Keratinocyte (primary cell): ENCODE data around the gene GALNT14. TPM values are rescaled to one million over a fixed set of nuclear protein-coding genes. Genes with fewer than 3 reads are reported as not detected.

Experiments used
- DNase-seq: peaks from one replicate; pipeline ENCODE4 v3.0.0-alpha.2; 2011; ENCODE audit warnings: low read depth, missing footprints, low spot score
- FAIRE-seq: peaks from 2 replicates; lab custom pipeline; 2011; peaks lifted over from hg19 to GRCh38; lab: Jason Lieb, UNC
- H2AFZ ChIP-seq: 2 replicates; pipeline ENCODE4 v1.6.0; 2012; ENCODE audit warnings: low read length, control low read depth, inconsistent platforms; ENCODE audit not compliant: control insufficient read depth
- H3K27ac ChIP-seq: 2 replicates; pipeline ENCODE4 v1.5.1; 2011; ENCODE audit warnings: low read length; ENCODE audit not compliant: control insufficient read depth, insufficient read depth
- H3K27me3 ChIP-seq: 3 replicates; pipeline ENCODE4 v1.6.0; 2011; ENCODE audit warnings: low read length; ENCODE audit not compliant: control insufficient read depth, insufficient read depth; ENCODE audit errors: extremely low read depth
- H3K36me3 ChIP-seq, 2 experiments: 2 replicates in 1 of 2; 3 replicates in 1 of 2; pipeline ENCODE4 v1.5.1; 2011; ENCODE audit warnings: low read length in 2 of 2, mild to moderate bottlenecking in 1 of 2; ENCODE audit not compliant: control insufficient read depth in 2 of 2, insufficient read depth in 2 of 2; ENCODE audit errors: extremely low read depth in 1 of 2
- H3K4me1 ChIP-seq: 3 replicates; pipeline ENCODE4 v1.5.1; 2011; ENCODE audit warnings: low read length; ENCODE audit not compliant: control insufficient read depth, insufficient read depth; ENCODE audit errors: extremely low read depth
- H3K4me2 ChIP-seq: 3 replicates; pipeline ENCODE4 v1.6.0; 2011; ENCODE audit warnings: low read depth, low read length; ENCODE audit not compliant: control insufficient read depth, insufficient read depth; ENCODE audit errors: extremely low read depth
- H3K4me3 ChIP-seq, 3 experiments: fragments of 200-600 bp in 1 of 3; sonication (generic) in 1 of 3; 2 replicates in 2 of 3; 3 replicates in 1 of 3; pipeline ENCODE4 v1.5.1; 2011 to 2016; ENCODE audit warnings: low read length in 3 of 3, mild to moderate bottlenecking in 3 of 3, control low read depth in 2 of 3, inconsistent platforms in 1 of 3, low read depth in 1 of 3, mixed read lengths in 1 of 3, mixed run types in 1 of 3, moderate library complexity in 1 of 3; ENCODE audit not compliant: control insufficient read depth in 2 of 3, insufficient read depth in 2 of 3; ENCODE audit errors: extremely low read depth in 1 of 3
- H3K79me2 ChIP-seq: 2 replicates; pipeline ENCODE4 v1.6.0; 2012; ENCODE audit warnings: low read length; ENCODE audit not compliant: control insufficient read depth, insufficient read depth
- H3K9ac ChIP-seq: 3 replicates; pipeline ENCODE4 v1.6.0; 2011; ENCODE audit warnings: low read length; ENCODE audit not compliant: control insufficient read depth, insufficient read depth; ENCODE audit errors: extremely low read depth
- H3K9me1 ChIP-seq: 3 replicates; pipeline ENCODE4 v1.6.0; 2011; ENCODE audit warnings: low read length; ENCODE audit not compliant: control insufficient read depth, insufficient read depth; ENCODE audit errors: extremely low read depth
- H3K9me3 ChIP-seq: 2 replicates; pipeline ENCODE4 v1.5.1; 2012; ENCODE audit warnings: low read depth, low read length; ENCODE audit not compliant: control insufficient read depth
- H4K20me1 ChIP-seq: 3 replicates; pipeline ENCODE4 v1.6.0; 2011; ENCODE audit warnings: low read length; ENCODE audit not compliant: control insufficient read depth, insufficient read depth; ENCODE audit errors: extremely low read depth
- EZH2 ChIP-seq: IDR thresholded peaks from one replicate; pipeline ENCODE4 v1.6.1; 2012; ENCODE audit warnings: inconsistent platforms, mild to moderate bottlenecking, low read length, moderate library complexity
- dilution Hi-C: fragments of 300-500 bp; cut with MboI; formaldehyde crosslinking; loops from one replicate; pipeline ENCODE4 v1.7.0; 2020; ENCODE audit warnings: low sequenced_read_pairs; ENCODE audit not compliant: extremely low pct_ligation_motif_present
- polyA plus RNA-seq, 5 experiments: library from polyadenylated mRNA; depleted of rRNA in 3 of 5; stranded (reverse) in 3 of 5; stranded (forward) in 1 of 5; unstranded in 1 of 5; fragments of >200 nt; gene quantifications; 1 replicate in 1 of 5; 2 replicates in 3 of 5; 3 replicates in 1 of 5; pipeline versions ENCODE4 v1.2.1 to v1.2.3, GENCODE V29; 2011 to 2012; ENCODE audit warnings: missing spikeins in 2 of 5, low read depth in 1 of 5, low replicate concordance in 1 of 5
- TF ChIP-seq, protein P1 (sequence below), 3 experiments: IDR thresholded peaks in 1 of 3; conservative IDR thresholded peaks in 1 of 3; optimal IDR thresholded peaks in 1 of 3; 2 replicates in 2 of 3; 3 replicates in 1 of 3; pipeline versions ENCODE3 to v1.5.1; 2011; ENCODE audit warnings: low read length in 3 of 3, mild to moderate bottlenecking in 3 of 3, moderate library complexity in 2 of 3, control low read depth in 1 of 3, inconsistent platforms in 1 of 3; ENCODE audit not compliant: insufficient read depth in 2 of 3; ENCODE audit errors: extremely low read depth in 1 of 3

Gene GALNT14
- polyA plus RNA-seq, 1 donor (not counting 4 experiments of a cell fraction or from before 2014, with no cell fraction given) = 27.4 TPM

DNA sequence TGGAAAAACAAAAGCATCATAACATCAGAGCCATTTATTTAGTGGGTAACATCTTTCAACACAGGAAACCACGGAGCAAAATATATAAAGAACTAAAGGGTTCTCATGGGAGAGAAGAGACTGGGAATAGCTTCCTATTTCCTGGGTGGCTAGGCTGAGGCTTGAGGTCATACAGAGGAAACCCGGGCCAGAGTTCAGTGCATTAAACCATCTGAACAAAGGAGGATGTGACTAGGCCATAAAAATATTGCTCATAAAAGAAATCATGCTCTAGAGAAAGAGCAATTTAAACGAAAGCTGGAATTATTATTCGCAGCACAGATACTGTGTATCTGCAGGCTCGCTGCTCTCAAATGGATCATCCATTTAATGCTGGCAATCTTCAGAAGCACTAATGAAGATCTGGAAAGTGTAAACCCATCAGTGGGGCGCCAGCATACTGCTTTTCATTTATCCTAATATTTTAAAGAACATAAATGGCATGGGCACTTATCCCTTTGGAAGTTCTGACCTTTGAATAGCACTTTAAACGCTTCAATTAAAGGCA lies 83.3 kb downstream of the GALNT14 start:
- no peaks in the 10 kb centered on the region for H3K9me1 ChIP-seq
- no peaks in the 10 kb centered on the region for H3K9me3 ChIP-seq
- dilution Hi-C loops = no loop called here
- no peak overlapping the region for H2AFZ ChIP-seq
- no peaks in the 10 kb centered on the region for H3K27me3 ChIP-seq
- H3K36me3 ChIP-seq = no peaks in the 10 kb centered on the region
- H3K9ac ChIP-seq = no peak overlapping the region
- H3K4me1 ChIP-seq = no peaks in the 10 kb centered on the region
- FAIRE-seq (no peak), DNase-seq (no peak)
- H3K27ac ChIP-seq = no peak overlapping the region
- TF ChIP-seq, protein P1, sequence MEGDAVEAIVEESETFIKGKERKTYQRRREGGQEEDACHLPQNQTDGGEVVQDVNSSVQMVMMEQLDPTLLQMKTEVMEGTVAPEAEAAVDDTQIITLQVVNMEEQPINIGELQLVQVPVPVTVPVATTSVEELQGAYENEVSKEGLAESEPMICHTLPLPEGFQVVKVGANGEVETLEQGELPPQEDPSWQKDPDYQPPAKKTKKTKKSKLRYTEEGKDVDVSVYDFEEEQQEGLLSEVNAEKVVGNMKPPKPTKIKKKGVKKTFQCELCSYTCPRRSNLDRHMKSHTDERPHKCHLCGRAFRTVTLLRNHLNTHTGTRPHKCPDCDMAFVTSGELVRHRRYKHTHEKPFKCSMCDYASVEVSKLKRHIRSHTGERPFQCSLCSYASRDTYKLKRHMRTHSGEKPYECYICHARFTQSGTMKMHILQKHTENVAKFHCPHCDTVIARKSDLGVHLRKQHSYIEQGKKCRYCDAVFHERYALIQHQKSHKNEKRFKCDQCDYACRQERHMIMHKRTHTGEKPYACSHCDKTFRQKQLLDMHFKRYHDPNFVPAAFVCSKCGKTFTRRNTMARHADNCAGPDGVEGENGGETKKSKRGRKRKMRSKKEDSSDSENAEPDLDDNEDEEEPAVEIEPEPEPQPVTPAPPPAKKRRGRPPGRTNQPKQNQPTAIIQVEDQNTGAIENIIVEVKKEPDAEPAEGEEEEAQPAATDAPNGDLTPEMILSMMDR (optimal IDR thresholded peaks at IDR 0.05 in 1 of 3, IDR thresholded peaks at IDR 0.05 in 1 of 3, conservative IDR thresholded peaks at IDR 0.05 in 1 of 3; ENCODE audit: extremely low read depth in 1 of 3, insufficient read depth in 2 of 3, low read length in 3 of 3) = no peak
- TF ChIP-seq EZH2 = no peak
- H3K4me2 ChIP-seq = no peak overlapping the region
- no peak overlapping the region for H3K4me3 ChIP-seq
- peaks cover 4% of the 10 kb centered on the region for H3K79me2 ChIP-seq
- H4K20me1 ChIP-seq = peaks cover 4% of the 10 kb centered on the region

DNA sequence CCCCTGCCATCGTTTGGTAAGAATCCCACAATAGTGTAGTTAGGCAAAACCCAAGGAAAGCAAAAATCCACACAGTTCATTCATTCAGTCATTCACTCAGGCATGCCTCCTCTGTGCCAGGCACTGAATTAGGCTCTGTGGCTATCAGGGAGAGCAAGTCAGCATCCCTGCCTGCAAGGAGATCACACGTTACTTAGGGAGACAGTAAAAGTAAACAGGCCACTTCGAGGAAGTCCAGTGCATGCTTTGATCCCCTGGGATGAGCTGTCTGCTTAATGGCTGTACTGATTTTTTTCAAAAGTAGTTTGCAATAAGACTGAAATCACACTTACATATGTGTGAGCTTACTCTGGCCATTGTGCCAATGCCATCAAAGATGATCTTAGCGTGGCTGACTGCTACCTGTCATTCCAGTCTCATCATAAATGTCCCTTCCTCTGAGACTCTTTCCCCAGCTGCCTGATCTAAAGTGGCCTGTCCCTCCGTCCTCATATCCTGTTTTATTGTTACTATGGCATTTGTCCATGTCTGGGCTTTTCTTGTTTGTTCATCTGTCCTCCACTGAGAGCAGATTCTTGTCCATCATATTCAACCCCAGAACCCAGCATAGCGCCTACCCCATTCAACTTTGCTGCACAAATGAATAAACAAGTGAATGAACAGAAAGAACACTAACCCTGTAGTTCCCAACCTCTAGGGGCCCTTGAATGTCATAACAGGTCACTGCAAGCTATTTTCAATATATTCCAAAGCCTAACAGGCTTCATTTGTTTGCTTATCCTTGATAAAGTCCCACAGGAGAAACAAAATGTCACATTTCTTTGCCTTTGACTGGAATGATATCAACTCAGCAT lies 84.1 kb downstream of the GALNT14 start:
- H2AFZ ChIP-seq = no peak overlapping the region
- H3K9me3 ChIP-seq = no peaks in the 10 kb centered on the region
- DNase-seq (no peak), FAIRE-seq (no peak)
- no peaks in the 10 kb centered on the region for H3K27me3 ChIP-seq
- peaks cover 4% of the 10 kb centered on the region for H4K20me1 ChIP-seq
- no peak overlapping the region for H3K27ac ChIP-seq
- H3K9ac ChIP-seq = no peak overlapping the region
- no peak overlapping the region for H3K4me2 ChIP-seq
- dilution Hi-C loops = no loop called here
- no peak overlapping the region for H3K4me3 ChIP-seq
- H3K9me1 ChIP-seq = no peaks in the 10 kb centered on the region
- no peak for TF ChIP-seq EZH2
- TF ChIP-seq, protein P1 (optimal IDR thresholded peaks at IDR 0.05 in 1 of 3, IDR thresholded peaks at IDR 0.05 in 1 of 3, conservative IDR thresholded peaks at IDR 0.05 in 1 of 3; ENCODE audit: extremely low read depth in 1 of 3, insufficient read depth in 2 of 3, low read length in 3 of 3) = no peak
- H3K36me3 ChIP-seq = no peaks in the 10 kb centered on the region
- peaks cover 4% of the 10 kb centered on the region for H3K79me2 ChIP-seq
- H3K4me1 ChIP-seq = no peaks in the 10 kb centered on the region
